A549 treated with AZD9567 at 1 μM for 4 hours (cell line): ENCODE measurements around the gene ARPC5. TPM values are rescaled to one million over a fixed set of nuclear protein-coding genes. Genes with fewer than 3 reads are reported as not detected.

ENCODE experiments used
- total RNA-seq: library from RNA; stranded (reverse); fragments of 200-300 nt; extraction: Qiagen RNA extraction; gene quantifications from 5 replicates; pipeline ENCODE4 v1.2.3, GENCODE V29; 2022; ENCODE audit not compliant: insufficient read depth

ARPC5 gene
- total RNA-seq = 142 to 175 TPM (median 165 TPM) in 5 replicates

GRCh38 chr1:183635606-183636333 is at the start of gene ARPC5:
ARPC5 (minus strand) TSS chr1:183635783; CDS start chr1:183635659, 124 bp downstream.

GRCh38 chr1:183652547-183653461 is 17.2 kb upstream of the ARPC5 start, which contains the start of gene APOBEC4:
APOBEC4 (minus strand) TSS chr1:183653316; CDS start chr1:183648781, 4,535 bp downstream.

GRCh38 chr1:183590244-183591191 is 45.1 kb downstream of the ARPC5 start, which contains the start of gene NCF2:
NCF2 (minus strand) TSS chr1:183590459; CDS start chr1:183590329, 130 bp downstream.

Other genes with a start within 250 kb of the ARPC5 start
- 0.36 to 0.58 TPM (median 0.41 TPM) in 5 replicates for gene NMNAT2, start 217.4 kb downstream of the ARPC5 start, total RNA-seq
- 29.3 to 38.6 TPM (median 32.9 TPM) in 5 replicates for gene SMG7, start 163.3 kb downstream of the ARPC5 start, total RNA-seq
- 0.94 to 3.2 TPM (median 1.4 TPM) in 5 replicates for gene NCF2, start 45.3 kb downstream of the ARPC5 start, total RNA-seq
- not detected in 5 replicates for gene APOBEC4, start 17.5 kb upstream of the ARPC5 start, total RNA-seq
- gene RGL1, start 169.3 kb upstream of the ARPC5 start, total RNA-seq = 0.57 to 0.81 TPM (median 0.76 TPM) in 4 of 5 replicates, not detected in the other